Nephron (organoid): ENCODE data around the gene ZMIZ1.

ENCODE experiments used
- H3K27ac Mint-ChIP-seq, 3 experiments: 2 replicates each; pipeline ENCODE4 v1.8.0; 2020; ENCODE audit warnings: mixed read lengths in 3 of 3, mild to moderate bottlenecking in 2 of 3, moderate library complexity in 1 of 3
- H3K27me3 Mint-ChIP-seq: 2 replicates; pipeline ENCODE4 v1.8.0; 2021; ENCODE audit warnings: low read depth, mild to moderate bottlenecking, moderate library complexity, mixed read lengths
- H3K36me3 Mint-ChIP-seq: 2 replicates; pipeline ENCODE4 v1.8.0; 2020; ENCODE audit warnings: low read depth, mixed read lengths
- H3K4me1 Mint-ChIP-seq: 2 replicates; pipeline ENCODE4 v1.8.0; 2020; ENCODE audit warnings: mixed read lengths
- H3K4me3 Mint-ChIP-seq, 3 experiments: 2 replicates each; pipeline ENCODE4 v1.8.0; 2020; ENCODE audit warnings: mild to moderate bottlenecking in 3 of 3, mixed read lengths in 3 of 3, moderate library complexity in 2 of 3
- H3K9me3 Mint-ChIP-seq: 2 replicates; pipeline ENCODE4 v1.8.0; 2020; ENCODE audit warnings: mixed read lengths
- CTCF ChIP-seq, 3 experiments: fragments of 200-600 bp; sonication (generic); IDR thresholded peaks; one replicate each; pipeline ENCODE4 v1.5.0; 2021; ENCODE audit warnings: antibody characterized with exemption in 3 of 3; ENCODE audit not compliant: unreplicated experiment in 3 of 3

Gene ZMIZ1

GRCh38 chr10:79048639-79049550 lies 19.9 kb upstream of the ZMIZ1 start:
- H3K27ac Mint-ChIP-seq: no peak overlapping the region
- H3K9me3 Mint-ChIP-seq: no peaks in the 10 kb centered on the region
- H3K27me3 Mint-ChIP-seq: peaks cover 14% of the 10 kb centered on the region
- no peak for TF ChIP-seq CTCF (IDR thresholded peaks at IDR 0.05; ENCODE audit: unreplicated experiment in 3 of 3)
- H3K4me3 Mint-ChIP-seq: no peak overlapping the region
- peaks cover 16% of the 10 kb centered on the region for H3K4me1 Mint-ChIP-seq
- no peaks in the 10 kb centered on the region for H3K36me3 Mint-ChIP-seq

GRCh38 chr10:79049931-79050895 lies 18.6 kb upstream of the ZMIZ1 start:
- no peak for TF ChIP-seq CTCF (IDR thresholded peaks at IDR 0.05; ENCODE audit: unreplicated experiment in 3 of 3)
- peak overlapping the region; percentile 22 to 76 (median 62) for H3K27ac Mint-ChIP-seq
- peaks cover 14% of the 10 kb centered on the region for H3K27me3 Mint-ChIP-seq
- H3K4me3 Mint-ChIP-seq: no peak overlapping the region
- no peaks in the 10 kb centered on the region for H3K9me3 Mint-ChIP-seq
- H3K36me3 Mint-ChIP-seq: no peaks in the 10 kb centered on the region
- H3K4me1 Mint-ChIP-seq: peaks cover 16% of the 10 kb centered on the region

DNA sequence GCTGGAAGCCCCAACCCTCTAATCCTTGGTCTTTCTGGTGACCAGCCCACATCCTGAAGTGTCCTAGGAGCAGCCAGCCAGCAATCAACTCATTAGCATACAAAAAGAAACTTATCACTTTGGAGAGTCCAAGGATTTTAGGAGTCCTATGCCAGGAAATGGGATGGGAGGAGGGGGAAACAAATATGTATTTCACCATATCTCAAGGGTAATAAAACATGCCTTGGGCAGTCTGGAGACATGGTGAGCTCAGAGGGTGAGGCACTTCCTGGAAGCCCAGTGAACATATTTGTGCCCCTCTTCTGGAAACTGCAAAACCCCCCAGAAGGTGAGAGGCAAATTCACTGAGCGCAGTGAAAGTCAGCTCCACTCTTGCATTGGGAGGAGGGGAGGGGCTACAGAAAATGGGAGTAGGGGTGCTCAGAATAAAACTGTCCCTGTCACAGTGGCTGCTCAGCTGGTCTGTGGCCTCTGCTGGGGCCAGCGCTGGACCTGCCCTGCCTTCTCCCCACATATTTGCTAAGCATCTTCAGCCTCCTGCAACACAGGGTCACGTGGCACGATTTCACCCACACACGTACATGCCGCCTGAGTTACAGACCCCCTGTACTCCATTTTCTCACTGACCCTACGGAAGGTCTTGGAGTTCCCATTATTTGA lies 17.7 kb upstream of the ZMIZ1 start:
- no peak for TF ChIP-seq CTCF (IDR thresholded peaks at IDR 0.05; ENCODE audit: unreplicated experiment in 3 of 3)
- peaks cover 9% of the 10 kb centered on the region for H3K27me3 Mint-ChIP-seq
- no peaks in the 10 kb centered on the region for H3K36me3 Mint-ChIP-seq
- H3K4me3 Mint-ChIP-seq: no peak overlapping the region
- H3K4me1 Mint-ChIP-seq: peaks cover 16% of the 10 kb centered on the region
- no peaks in the 10 kb centered on the region for H3K9me3 Mint-ChIP-seq
- H3K27ac Mint-ChIP-seq: peak overlapping the region; percentile 22 to 76 (median 62)

DNA sequence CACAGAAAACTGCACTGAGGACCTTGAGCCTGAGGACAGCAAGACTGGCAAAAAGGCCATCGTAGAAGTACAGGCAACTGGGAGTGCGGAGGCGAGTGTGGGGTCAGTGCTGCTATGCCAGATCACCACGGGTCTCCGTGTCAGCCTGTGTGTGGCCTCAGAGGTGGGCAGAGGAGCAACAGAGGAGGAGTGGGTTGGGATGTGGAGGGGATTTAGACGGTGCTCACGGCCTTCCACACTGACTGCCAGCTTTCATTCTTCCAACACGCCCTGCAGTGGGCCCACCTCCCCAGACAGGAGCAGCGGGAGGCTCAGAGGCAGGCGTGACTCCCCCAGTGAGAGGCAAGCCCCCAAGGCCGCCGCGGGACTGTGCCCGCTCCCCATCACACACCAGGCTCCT lies 17.0 kb upstream of the ZMIZ1 start:
- Mint-ChIP-seq H3K27me3 (peaks cover 14% of the 10 kb centered on the region), H3K36me3 (no peaks in the 10 kb centered on the region), H3K4me3 (no peak overlapping the region), H3K9me3 (no peaks in the 10 kb centered on the region), H3K4me1 (peaks cover 16% of the 10 kb centered on the region), H3K27ac (peak overlapping the region; percentile 11 to 62 (median 14))
- TF ChIP-seq CTCF (IDR thresholded peaks at IDR 0.05; ENCODE audit: unreplicated experiment in 3 of 3): no peak

DNA sequence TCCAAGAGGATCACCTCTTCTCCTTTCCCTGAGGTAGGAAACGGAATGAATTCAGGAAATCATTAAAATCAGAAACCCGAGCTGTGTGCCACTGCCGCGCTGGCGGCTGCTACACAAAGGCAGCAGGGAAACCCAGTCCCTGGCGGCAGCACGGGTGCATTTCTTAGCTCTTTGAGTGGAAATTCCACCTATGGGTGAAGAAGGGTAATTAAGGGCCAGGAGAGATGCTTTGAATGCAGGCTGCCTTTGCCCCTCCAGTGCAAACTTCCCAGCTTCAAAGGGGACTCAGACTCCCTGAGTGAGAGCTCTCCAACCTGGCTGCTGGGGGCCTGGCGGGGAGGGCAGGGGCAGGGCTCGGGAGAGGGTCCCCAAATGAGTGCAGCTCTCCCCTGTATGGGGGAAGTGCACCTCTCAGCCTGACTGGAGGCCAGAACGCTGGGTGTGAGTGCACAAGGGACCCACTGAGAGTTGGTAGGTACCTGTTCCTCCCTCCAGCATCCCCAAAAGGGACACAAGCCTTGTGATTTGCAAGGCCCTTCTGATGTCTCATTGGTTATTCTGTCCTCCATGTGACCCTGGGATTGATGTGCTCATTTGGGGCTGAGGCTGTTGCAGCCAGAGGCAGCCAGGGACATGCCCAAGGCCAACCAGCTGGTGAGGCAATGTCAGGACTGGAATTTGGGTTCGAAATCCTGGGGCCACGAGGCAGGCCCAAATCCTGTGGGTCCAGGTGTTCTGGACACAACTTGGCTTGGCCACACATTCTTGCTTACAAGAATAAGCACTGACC lies 16.3 kb upstream of the ZMIZ1 start:
- no peaks in the 10 kb centered on the region for H3K36me3 Mint-ChIP-seq
- peak; percentile 48 to 51 (median 49) for TF ChIP-seq CTCF (IDR thresholded peaks at IDR 0.05; ENCODE audit: unreplicated experiment in 3 of 3)
- peaks cover 16% of the 10 kb centered on the region for H3K4me1 Mint-ChIP-seq
- H3K27me3 Mint-ChIP-seq: peaks cover 19% of the 10 kb centered on the region
- peak overlapping the region in 1 of 3 experiments; percentile 14 for H3K27ac Mint-ChIP-seq
- H3K4me3 Mint-ChIP-seq: no peak overlapping the region
- H3K9me3 Mint-ChIP-seq: no peaks in the 10 kb centered on the region
